Measurements from ENCODE around the gene CD40LG.

GRCh38 chrX:136656361-136656964 lies 8.5 kb downstream of the CD40LG start:
- TF ChIP-seq CTCF (optimal IDR thresholded peaks at IDR 0.05 in 1 of 3, IDR thresholded peaks at IDR 0.05 in 1 of 3, conservative IDR thresholded peaks at IDR 0.05 in 1 of 3; ENCODE audit: extremely low read depth in 1 of 3, insufficient read depth in 2 of 3, low read length in 3 of 3) = no peak
- TF ChIP-seq EZH2 (IDR thresholded peaks at IDR 0.05; ENCODE audit: low read length) = no peak

All from keratinocyte (primary cell).